MCF 10A (cell line): ENCODE results near the gene CCL11. TPM values are rescaled to one million over a fixed set of nuclear protein-coding genes. Genes with fewer than 3 reads are reported as not detected.

Experiments
- BruUV-seq: library from RNA; stranded (reverse); fragments of 400-500 nt; replicated peaks from 2 replicates; lab custom pipeline; 2021; lab: Mats Ljungman, UMichigan
- CTCF ChIA-PET: fragments of 300-600 bp; sonication (Branson Sonifier 250); formaldehyde crosslinking; extraction: SDS; loops from one replicate; lab custom pipeline; 2021; ENCODE audit warnings: antibody characterized with exemption, inconsistent platforms; lab: Yijun Ruan, JAX
- POLR2A ChIA-PET: fragments of 300-600, 350-650 bp; sonication (Branson Sonifier 250); formaldehyde crosslinking; extraction: SDS; loops from one replicate; lab custom pipeline; 2020; ENCODE audit warnings: antibody characterized with exemption, inconsistent platforms; lab: Yijun Ruan, JAX
- DNase-seq: peaks from one replicate; pipeline ENCODE4 v3.0.0-alpha.2; 2018; ENCODE audit not compliant: unreplicated experiment
- H3K27ac Mint-ChIP-seq: one replicate; pipeline ENCODE4 v1.8.0; 2022; ENCODE audit warnings: mild to moderate bottlenecking, low read depth, mixed read lengths; ENCODE audit not compliant: unreplicated experiment
- H3K27me3 Mint-ChIP-seq: one replicate; pipeline ENCODE4 v1.8.0; 2022; ENCODE audit warnings: mixed read lengths; ENCODE audit not compliant: insufficient read depth, unreplicated experiment
- H3K36me3 Mint-ChIP-seq: one replicate; pipeline ENCODE4 v1.8.0; 2022; ENCODE audit warnings: mild to moderate bottlenecking, moderate library complexity, mixed read lengths; ENCODE audit not compliant: insufficient read depth, unreplicated experiment
- H3K4me1 Mint-ChIP-seq: one replicate; pipeline ENCODE4 v1.8.0; 2022; ENCODE audit warnings: mixed read lengths; ENCODE audit not compliant: insufficient read depth, unreplicated experiment
- H3K4me3 Mint-ChIP-seq: one replicate; pipeline ENCODE4 v1.8.0; 2022; ENCODE audit warnings: mild to moderate bottlenecking, moderate library complexity, mixed read lengths; ENCODE audit not compliant: unreplicated experiment
- H3K9me3 Mint-ChIP-seq: one replicate; pipeline ENCODE4 v1.8.0; 2022; ENCODE audit warnings: mixed read lengths; ENCODE audit not compliant: unreplicated experiment
- CTCF ChIP-seq: fragments of 200-600 bp; IDR thresholded peaks from one replicate; pipeline ENCODE4 v1.8.0; 2022; ENCODE audit warnings: antibody characterized with exemption, mild to moderate bottlenecking; ENCODE audit not compliant: unreplicated experiment
- intact Hi-C: fragments of 100-400 bp; cut with micrococcal nuclease; formaldehyde crosslinking; loops from 2 replicates; pipeline ENCODE4 v1.14.1; 2022
- total RNA-seq: library from RNA; stranded (reverse); gene quantifications from 2 replicates; pipeline ENCODE4 v1.2.3, GENCODE V29; 2022

Gene CCL11
- total RNA-seq, 1 experiment from 2014 or later = not detected

DNA sequence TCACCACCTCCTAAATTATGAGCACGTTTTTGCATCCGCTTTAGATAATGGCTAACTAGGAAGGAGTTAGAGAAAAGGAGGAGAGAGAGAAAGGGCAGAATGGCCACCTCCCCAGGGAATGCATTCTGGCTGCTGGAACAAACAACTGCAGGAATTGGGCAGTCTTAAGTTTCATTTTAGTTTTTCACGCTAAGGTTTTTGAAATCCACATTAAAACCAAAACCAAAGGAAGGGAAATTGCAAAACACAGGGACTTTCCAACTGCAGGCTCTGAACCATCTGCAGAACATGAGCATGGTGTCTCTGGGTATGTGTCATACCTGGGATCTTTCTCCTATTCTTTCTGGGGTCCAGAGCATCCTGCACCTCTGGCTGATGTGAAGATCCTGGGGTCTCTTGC, 21.6 kb downstream of the CCL11 start:
- no peak for DNase-seq
- H3K4me3 Mint-ChIP-seq = no peak overlapping the region
- CTCF ChIA-PET = interaction anchor here (0.7 to 1.3 kb wide), 4 partner anchors 12 to 107 kb away, joined by 3 to 13 read pairs (median 4); partner anchors contain the start of gene CCL8
- intact Hi-C loops = no loop called here
- H3K27me3 Mint-ChIP-seq = no peaks in the 10 kb centered on the region
- no TSS peak for BruUV-seq
- H3K4me1 Mint-ChIP-seq = peaks cover 5% of the 10 kb centered on the region
- H3K27ac Mint-ChIP-seq = no peak overlapping the region
- H3K36me3 Mint-ChIP-seq = no peaks in the 10 kb centered on the region
- POLR2A ChIA-PET = no interaction called here
- H3K9me3 Mint-ChIP-seq = no peaks in the 10 kb centered on the region
- no peak for TF ChIP-seq CTCF

DNA sequence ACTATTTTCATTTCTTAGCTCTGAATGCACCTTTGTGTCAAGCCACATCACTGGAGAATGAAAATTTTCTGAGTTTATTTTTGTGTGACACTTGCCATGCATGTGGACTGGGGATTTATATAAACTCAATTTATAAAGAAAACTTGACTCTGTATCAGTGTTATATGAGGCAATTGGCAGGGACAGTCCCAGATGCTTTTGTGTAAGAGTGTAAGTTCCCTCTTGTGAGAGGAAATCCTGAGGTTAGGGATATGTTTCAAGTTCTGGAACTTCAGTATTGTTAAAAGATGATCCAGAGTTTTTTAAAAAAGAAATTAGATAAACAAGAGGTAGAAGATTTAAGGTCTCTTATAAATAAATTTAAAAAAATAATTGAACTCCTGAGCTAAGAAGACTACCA, 22.8 kb downstream of the CCL11 start:
- H3K27ac Mint-ChIP-seq = no peak overlapping the region
- ChIA-PET POLR2A (no interaction called here), CTCF (interaction anchor here (1.3 to 1.5 kb wide), 2 partner anchors 53 to 108 kb away, joined by 3 read pairs; no protein-coding TSS in a partner anchor)
- intact Hi-C loops = no loop called here
- no peaks in the 10 kb centered on the region for H3K9me3 Mint-ChIP-seq
- no peaks in the 10 kb centered on the region for H3K36me3 Mint-ChIP-seq
- H3K27me3 Mint-ChIP-seq = no peaks in the 10 kb centered on the region
- H3K4me3 Mint-ChIP-seq = no peak overlapping the region
- BruUV-seq = no TSS peak
- H3K4me1 Mint-ChIP-seq = peaks cover 5% of the 10 kb centered on the region
- DNase-seq = no peak
- TF ChIP-seq CTCF = no peak

- H3K4me1 Mint-ChIP-seq = peaks cover 9% of the 10 kb centered on the region
- no peak overlapping the region for H3K27ac Mint-ChIP-seq
- POLR2A ChIA-PET = no interaction called here
- no peaks in the 10 kb centered on the region for H3K27me3 Mint-ChIP-seq
- H3K4me3 Mint-ChIP-seq = no peak overlapping the region
- DNase-seq = no peak
- BruUV-seq = no TSS peak
- CTCF ChIA-PET = interaction anchor here (0.5 kb wide), 1 partner anchor 1402 kb away, joined by 4 read pairs; no protein-coding TSS in a partner anchor
- intact Hi-C loops = no loop called here
- no peaks in the 10 kb centered on the region for H3K9me3 Mint-ChIP-seq
- no peaks in the 10 kb centered on the region for H3K36me3 Mint-ChIP-seq
- TF ChIP-seq CTCF = no peak
Measured at GRCh38 chr17:34311291-34311690, 25.7 kb downstream of the CCL11 start.

GRCh38 chr17:34312080-34312479, 26.5 kb downstream of the CCL11 start:
- ChIA-PET POLR2A (no interaction called here), CTCF (interaction anchor here (0.7 to 0.8 kb wide), 2 partner anchors 49 to 112 kb away, joined by 3 read pairs; no protein-coding TSS in a partner anchor)
- no peaks in the 10 kb centered on the region for H3K27me3 Mint-ChIP-seq
- DNase-seq = no peak
- BruUV-seq = no TSS peak
- H3K27ac Mint-ChIP-seq = no peak overlapping the region
- no peaks in the 10 kb centered on the region for H3K36me3 Mint-ChIP-seq
- intact Hi-C loops = no loop called here
- no peak overlapping the region for H3K4me3 Mint-ChIP-seq
- H3K4me1 Mint-ChIP-seq = peaks cover 9% of the 10 kb centered on the region
- no peaks in the 10 kb centered on the region for H3K9me3 Mint-ChIP-seq
- TF ChIP-seq CTCF = no peak
